H9 (cell line): Measurements from ENCODE around the gene CLDN16. TPM values are rescaled to one million over a fixed set of nuclear protein-coding genes. Genes with fewer than 3 reads are reported as not detected.

Experiments
- DNase-seq: peaks from one replicate; pipeline ENCODE4 v3.0.0-alpha.2; 2017
- H2AFZ ChIP-seq: one replicate; pipeline ENCODE4 v1.6.1; 2013; ENCODE audit warnings: mild to moderate bottlenecking, low read length, control low read depth, moderate library complexity
- H2AK5ac ChIP-seq: 2 replicates; pipeline ENCODE4 v1.6.1; 2013; ENCODE audit warnings: low read length, control low read depth, mixed read lengths; ENCODE audit not compliant: insufficient read length
- H2BK120ac ChIP-seq: one replicate; pipeline ENCODE4 v1.6.1; 2013; ENCODE audit warnings: low read depth, mild to moderate bottlenecking, low read length, control low read depth, inconsistent platforms; ENCODE audit not compliant: poor library complexity, severe bottlenecking
- H2BK12ac ChIP-seq: 2 replicates; pipeline ENCODE4 v1.6.1; 2013; ENCODE audit warnings: low read length, control low read depth, mixed read lengths, low read depth; ENCODE audit not compliant: insufficient read length
- H2BK15ac ChIP-seq: 2 replicates; pipeline ENCODE4 v1.6.1; 2013; ENCODE audit warnings: low read depth, low read length, control low read depth
- H2BK20ac ChIP-seq: one replicate; pipeline ENCODE4 v1.6.1; 2013; ENCODE audit warnings: low read depth, mild to moderate bottlenecking, low read length, control low read depth, inconsistent platforms; ENCODE audit not compliant: poor library complexity, severe bottlenecking
- H2BK5ac ChIP-seq: 2 replicates; pipeline ENCODE4 v1.6.1; 2013; ENCODE audit warnings: low read length, control low read depth, mixed read lengths; ENCODE audit not compliant: insufficient read length
- H3K14ac ChIP-seq: 2 replicates; pipeline ENCODE4 v1.6.1; 2013; ENCODE audit warnings: low read length, control low read depth; ENCODE audit not compliant: insufficient read depth
- H3K18ac ChIP-seq: 2 replicates; pipeline ENCODE4 v1.6.1; 2013; ENCODE audit warnings: low read depth, mild to moderate bottlenecking, mixed read lengths, low read length, control low read depth; ENCODE audit not compliant: insufficient read length
- H3K23ac ChIP-seq: 2 replicates; pipeline ENCODE4 v1.6.1; 2013; ENCODE audit warnings: low read length, control low read depth, mixed read lengths, low read depth; ENCODE audit not compliant: insufficient read length
- H3K23me2 ChIP-seq: 2 replicates; pipeline ENCODE4 v1.6.1; 2013; ENCODE audit warnings: low read depth, mild to moderate bottlenecking, mixed read lengths, low read length, control low read depth; ENCODE audit not compliant: insufficient read length, poor library complexity, severe bottlenecking
- H3K27ac ChIP-seq: 2 replicates; pipeline ENCODE4 v1.5.1; 2013; ENCODE audit warnings: low read length, control low read depth, mixed read lengths, low read depth; ENCODE audit not compliant: insufficient read length
- H3K27me3 ChIP-seq: 2 replicates; pipeline ENCODE4 v1.6.1; 2013; ENCODE audit warnings: low read length, control low read depth, inconsistent platforms; ENCODE audit not compliant: insufficient read depth
- H3K4ac ChIP-seq: 2 replicates; pipeline ENCODE4 v1.6.1; 2013; ENCODE audit warnings: low read depth, mild to moderate bottlenecking, control low read depth, inconsistent platforms, low read length, moderate library complexity
- H3K4me1 ChIP-seq: 2 replicates; pipeline ENCODE4 v1.6.1; 2013; ENCODE audit warnings: low read length, control low read depth, inconsistent platforms; ENCODE audit not compliant: insufficient read depth
- H3K4me2 ChIP-seq: 2 replicates; pipeline ENCODE4 v1.6.1; 2013; ENCODE audit warnings: low read length, control low read depth, mixed read lengths; ENCODE audit not compliant: insufficient read length, insufficient read depth
- H3K56ac ChIP-seq: 2 replicates; pipeline ENCODE4 v1.6.1; 2013; ENCODE audit warnings: low read depth, mild to moderate bottlenecking, mixed read lengths, low read length, control low read depth; ENCODE audit not compliant: insufficient read length
- H3K79me1 ChIP-seq: 2 replicates; pipeline ENCODE4 v1.6.1; 2013; ENCODE audit warnings: low read depth, mild to moderate bottlenecking, moderate library complexity, low read length, control low read depth, inconsistent platforms; ENCODE audit not compliant: insufficient read depth, poor library complexity, severe bottlenecking
- H3K79me2 ChIP-seq: 2 replicates; pipeline ENCODE4 v1.6.1; 2013; ENCODE audit warnings: low read length, control low read depth, inconsistent platforms; ENCODE audit not compliant: insufficient read depth
- H3K9ac ChIP-seq: 2 replicates; pipeline ENCODE4 v1.6.1; 2013; ENCODE audit warnings: low read length, control low read depth, mixed read lengths; ENCODE audit not compliant: insufficient read length; ENCODE audit errors: extremely low read depth
- H3K9me3 ChIP-seq: one replicate; pipeline ENCODE4 v1.6.1; 2013; ENCODE audit warnings: low read depth, low read length, inconsistent platforms; ENCODE audit not compliant: control insufficient read depth
- H3T11ph ChIP-seq: one replicate; pipeline ENCODE4 v1.6.1; 2013; ENCODE audit warnings: mild to moderate bottlenecking, low read length, control low read depth, inconsistent platforms
- H4K20me1 ChIP-seq: one replicate; pipeline ENCODE4 v1.6.1; 2013; ENCODE audit not compliant: control insufficient read depth, insufficient read length, insufficient read depth
- H4K5ac ChIP-seq: 2 replicates; pipeline ENCODE4 v1.6.1; 2013; ENCODE audit warnings: low read depth, mild to moderate bottlenecking, mixed read lengths, low read length, control low read depth; ENCODE audit not compliant: insufficient read length
- H4K8ac ChIP-seq: replicated peaks from 2 replicates; pipeline ENCODE4 v1.6.1; 2013; ENCODE audit warnings: low read length, control low read depth, mixed read lengths, low read depth; ENCODE audit not compliant: insufficient read length
- H4K91ac ChIP-seq: 2 replicates; pipeline ENCODE4 v1.6.1; 2013; ENCODE audit warnings: low read depth, mild to moderate bottlenecking, moderate library complexity, mixed read lengths, low read length, control low read depth; ENCODE audit not compliant: insufficient read length
- H3K27ac Mint-ChIP-seq, 3 experiments: 2 replicates in 2 of 3; 3 replicates in 1 of 3; pipeline ENCODE4 v1.8.0; 2020 to 2021; ENCODE audit warnings: mixed read lengths in 3 of 3, mild to moderate bottlenecking in 1 of 3, moderate library complexity in 1 of 3
- H3K27me3 Mint-ChIP-seq: 2 replicates; pipeline ENCODE4 v1.8.0; 2021; ENCODE audit warnings: low read depth, mild to moderate bottlenecking, moderate library complexity, mixed read lengths
- H3K36me3 Mint-ChIP-seq, 3 experiments: 2 replicates in 2 of 3; 3 replicates in 1 of 3; pipeline ENCODE4 v1.8.0; 2020 to 2021; ENCODE audit warnings: low read depth in 3 of 3, mixed read lengths in 3 of 3; ENCODE audit not compliant: insufficient read depth in 1 of 3
- H3K4me1 Mint-ChIP-seq, 2 experiments: 2 replicates each; pipeline ENCODE4 v1.8.0; 2020; ENCODE audit warnings: mixed read lengths in 2 of 2
- H3K4me3 Mint-ChIP-seq, 2 experiments: 2 replicates in 1 of 2; 3 replicates in 1 of 2; pipeline ENCODE4 v1.8.0; 2020 to 2021; ENCODE audit warnings: mild to moderate bottlenecking in 2 of 2, mixed read lengths in 2 of 2, moderate library complexity in 1 of 2
- H3K9me3 Mint-ChIP-seq, 2 experiments: 2 replicates in 1 of 2; 3 replicates in 1 of 2; pipeline ENCODE4 v1.8.0; 2020; ENCODE audit warnings: mild to moderate bottlenecking in 2 of 2, mixed read lengths in 2 of 2, moderate library complexity in 1 of 2
- WGBS: extraction: QIAGEN DNeasy Blood & Tissue Kit; methylation state at CpG from one replicate; pipeline ENCODE4 v1.1.7; 2013; ENCODE audit warnings: missing lambda C conversion rate, low lambda C conversion rate, mixed read lengths; ENCODE audit not compliant: insufficient read length; ENCODE audit errors: extremely low coverage; 5-methylcytosine and 5-hydroxymethylcytosine counted together
- total RNA-seq: library from RNA; stranded (reverse); gene quantifications from 2 replicates; pipeline ENCODE4 v1.2.1, GENCODE V29; 2021
- TF ChIP-seq, protein P1 (sequence below): fragments of 200-600 bp; sonication (generic); conservative IDR thresholded peaks from 3 replicates; pipeline ENCODE4 v1.8.0; 2021; ENCODE audit warnings: antibody characterized with exemption, mild to moderate bottlenecking

Gene CLDN16
- total RNA-seq, 1 experiment from 2014 or later: not detected

DNA sequence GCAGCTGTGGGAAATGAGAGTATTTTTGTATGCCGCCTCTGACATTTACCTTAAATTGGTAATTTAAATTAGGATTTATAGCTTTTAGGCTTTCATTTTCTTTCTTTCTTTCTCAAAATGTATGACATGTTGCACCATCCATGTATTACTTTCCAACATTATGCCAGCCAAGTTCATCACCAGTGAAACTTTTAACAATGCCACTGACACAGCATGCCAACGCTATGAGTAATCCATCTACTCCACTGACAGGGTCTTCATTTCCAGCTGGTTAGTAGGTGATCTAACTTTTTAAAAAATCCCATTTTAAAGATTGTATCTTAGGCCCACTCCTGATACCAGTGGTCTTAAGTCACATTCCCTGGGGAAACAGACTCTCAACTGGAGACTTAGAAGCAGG is 21.8 kb upstream of the CLDN16 start:
- no peak overlapping the region for H4K91ac ChIP-seq
- Mint-ChIP-seq H3K4me1 (peaks cover 18 to 23% of the 10 kb centered on the region in 2 experiments), H3K9me3 (peaks cover 0 to 2% of the 10 kb centered on the region in 2 experiments; a peak in 2 of 5 replicates), H3K27me3 (peaks cover 2% of the 10 kb centered on the region; the same call in 1 of the 2 replicates), H3K36me3 (no peaks in the 10 kb centered on the region; a peak in 1 of 7 replicates), H3K27ac (no peak overlapping the region), H3K4me3 (no peak overlapping the region)
- DNase-seq: no peak
- no peak overlapping the region for H3K4ac ChIP-seq
- no peaks in the 10 kb centered on the region for H3K23me2 ChIP-seq
- no peaks in the 10 kb centered on the region for H3K79me2 ChIP-seq
- no peaks in the 10 kb centered on the region for H4K20me1 ChIP-seq
- TF ChIP-seq, protein P1, sequence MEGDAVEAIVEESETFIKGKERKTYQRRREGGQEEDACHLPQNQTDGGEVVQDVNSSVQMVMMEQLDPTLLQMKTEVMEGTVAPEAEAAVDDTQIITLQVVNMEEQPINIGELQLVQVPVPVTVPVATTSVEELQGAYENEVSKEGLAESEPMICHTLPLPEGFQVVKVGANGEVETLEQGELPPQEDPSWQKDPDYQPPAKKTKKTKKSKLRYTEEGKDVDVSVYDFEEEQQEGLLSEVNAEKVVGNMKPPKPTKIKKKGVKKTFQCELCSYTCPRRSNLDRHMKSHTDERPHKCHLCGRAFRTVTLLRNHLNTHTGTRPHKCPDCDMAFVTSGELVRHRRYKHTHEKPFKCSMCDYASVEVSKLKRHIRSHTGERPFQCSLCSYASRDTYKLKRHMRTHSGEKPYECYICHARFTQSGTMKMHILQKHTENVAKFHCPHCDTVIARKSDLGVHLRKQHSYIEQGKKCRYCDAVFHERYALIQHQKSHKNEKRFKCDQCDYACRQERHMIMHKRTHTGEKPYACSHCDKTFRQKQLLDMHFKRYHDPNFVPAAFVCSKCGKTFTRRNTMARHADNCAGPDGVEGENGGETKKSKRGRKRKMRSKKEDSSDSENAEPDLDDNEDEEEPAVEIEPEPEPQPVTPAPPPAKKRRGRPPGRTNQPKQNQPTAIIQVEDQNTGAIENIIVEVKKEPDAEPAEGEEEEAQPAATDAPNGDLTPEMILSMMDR: no peak
- no peak overlapping the region for H3K23ac ChIP-seq
- H2AK5ac ChIP-seq: no peak overlapping the region
- no peak overlapping the region for H2BK5ac ChIP-seq
- no CpG with 5 or more reads among the region's 2 CpGs for WGBS
- H3K27me3 ChIP-seq: no peaks in the 10 kb centered on the region
- no peak overlapping the region for H3K56ac ChIP-seq
- H2BK120ac ChIP-seq: no peak overlapping the region
- no peak overlapping the region for H3K9ac ChIP-seq
- no peak overlapping the region for H2BK20ac ChIP-seq
- no peaks in the 10 kb centered on the region; the same call in 1 of the 2 replicates for H3K4me1 ChIP-seq
- no peak overlapping the region for H3K27ac ChIP-seq
- no peaks in the 10 kb centered on the region for H3K79me1 ChIP-seq
- no peak overlapping the region for H4K5ac ChIP-seq
- H4K8ac ChIP-seq: no peak overlapping the region
- H2BK12ac ChIP-seq: no peak overlapping the region
- no peak overlapping the region for H2BK15ac ChIP-seq
- no peak overlapping the region for H3K4me2 ChIP-seq
- no peaks in the 10 kb centered on the region for H3K9me3 ChIP-seq
- H3K14ac ChIP-seq: no peak overlapping the region
- H3T11ph ChIP-seq: no peak overlapping the region
- no peak overlapping the region for H2AFZ ChIP-seq
- no peak overlapping the region for H3K18ac ChIP-seq
